Hepatic stellate cell (primary cell): ENCODE results near the gene DES.

Source experiments
- DNase-seq: peaks from one replicate; pipeline ENCODE4 v3.0.0; 2011; ENCODE audit warnings: low spot score

Gene DES

DNA sequence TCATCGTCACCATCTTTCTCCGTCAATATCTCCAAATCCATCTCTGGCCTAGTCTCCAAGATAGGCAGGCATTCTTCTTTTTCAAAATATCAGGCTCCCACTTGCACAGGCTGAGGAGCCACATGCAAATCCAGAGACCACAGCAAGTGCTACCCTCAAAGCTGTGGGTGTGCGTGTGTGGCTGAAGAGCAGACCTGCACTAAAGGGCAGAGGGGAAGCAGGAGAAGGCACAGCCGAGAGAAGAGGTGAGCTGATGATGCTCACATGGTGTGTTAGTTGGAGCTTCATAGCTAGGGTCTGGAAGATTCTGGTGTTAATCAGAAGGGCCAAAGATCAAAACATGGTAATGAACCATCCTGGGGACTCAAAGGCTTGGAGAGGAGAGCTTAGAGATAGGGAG, 20.3 kb downstream of the DES start:
- DNase-seq, result no peak

DNA sequence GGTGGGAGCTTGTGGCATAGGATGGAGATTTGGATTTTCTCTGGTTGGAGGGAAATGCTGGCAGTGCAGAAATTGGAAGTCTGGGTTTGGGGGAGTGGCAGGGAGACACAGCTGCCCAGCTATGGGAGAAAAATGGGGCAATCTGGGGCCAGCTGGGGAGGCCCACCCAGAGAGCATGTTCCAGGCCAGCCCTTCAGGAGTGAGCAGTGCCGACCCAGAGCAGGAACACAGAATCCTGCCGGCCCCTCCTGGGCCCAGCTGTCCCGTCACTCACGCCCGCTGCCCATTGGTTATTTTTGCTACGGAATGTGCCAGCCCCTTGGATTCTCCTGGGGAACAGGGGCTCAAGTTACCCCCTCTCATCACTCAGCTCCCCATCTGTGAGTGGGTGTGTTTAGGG, 21.3 kb downstream of the DES start:
- DNase-seq, result no peak

GRCh38 chr2:219440388-219441256, 22.4 kb downstream of the DES start:
- peak; percentile 70 for DNase-seq

GRCh38 chr2:219441451-219442255, 23.5 kb downstream of the DES start:
- peak; percentile 90 for DNase-seq

DNA sequence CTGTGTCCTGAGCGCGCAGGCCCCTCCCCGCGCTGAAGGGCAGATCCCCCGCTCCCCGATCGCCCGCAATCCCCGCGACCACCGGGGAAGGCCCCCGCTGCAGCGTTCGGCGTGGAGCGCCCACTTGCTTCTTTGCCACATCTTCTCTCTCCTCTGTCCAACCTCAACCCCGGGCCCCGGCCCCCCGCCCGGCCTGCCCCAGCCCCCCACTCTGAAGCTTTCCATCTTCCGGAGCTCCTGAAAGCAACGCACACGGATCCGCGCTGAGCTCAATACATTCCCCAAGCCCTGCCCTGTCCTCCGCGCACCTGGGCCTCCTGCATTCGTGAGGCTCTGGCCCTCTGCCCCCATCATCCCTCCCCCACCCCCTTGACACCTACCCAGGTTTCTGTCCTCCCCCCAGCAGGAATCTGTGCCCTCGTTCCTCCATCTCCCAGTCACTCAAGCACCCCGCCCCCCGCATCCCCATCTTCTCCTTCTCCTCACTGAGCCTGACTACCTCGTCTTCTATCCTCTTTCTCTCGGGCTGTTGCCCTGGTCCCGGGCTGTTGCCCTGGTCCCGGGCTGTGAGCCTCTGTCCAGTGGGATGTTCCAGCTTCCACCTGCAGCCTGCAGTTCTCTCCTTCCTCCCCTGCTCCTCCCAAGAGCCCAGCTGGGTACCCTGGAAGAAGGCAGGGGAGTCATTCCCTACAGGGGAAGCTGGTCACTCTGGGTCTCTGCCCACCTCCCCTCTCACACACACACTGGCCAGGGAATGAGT, 24.3 kb downstream of the DES start:
- DNase-seq, result no peak

- DNase-seq, result no peak
These were observed 25.0 kb downstream of the DES start for GRCh38 chr2:219443016-219443696.

DNA sequence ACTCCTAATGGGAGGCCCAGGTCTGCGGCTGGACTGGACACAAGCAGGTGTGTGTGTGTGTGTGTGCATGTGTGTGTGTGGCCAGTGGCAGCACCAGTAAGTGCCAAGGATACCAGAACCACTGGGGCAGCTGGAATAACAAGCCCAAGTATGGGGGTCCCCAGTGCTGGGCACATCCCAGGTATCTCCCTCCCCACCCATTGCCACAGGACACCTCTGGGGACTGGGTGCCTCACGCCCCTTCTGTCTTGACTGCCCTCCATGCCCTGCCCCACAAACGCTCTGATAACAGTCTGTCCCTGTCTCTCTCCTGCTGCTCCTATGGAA, 25.5 kb downstream of the DES start:
- DNase-seq, result no peak

GRCh38 chr2:219444566-219445091, 26.5 kb downstream of the DES start:
- DNase-seq, result no peak

DNA sequence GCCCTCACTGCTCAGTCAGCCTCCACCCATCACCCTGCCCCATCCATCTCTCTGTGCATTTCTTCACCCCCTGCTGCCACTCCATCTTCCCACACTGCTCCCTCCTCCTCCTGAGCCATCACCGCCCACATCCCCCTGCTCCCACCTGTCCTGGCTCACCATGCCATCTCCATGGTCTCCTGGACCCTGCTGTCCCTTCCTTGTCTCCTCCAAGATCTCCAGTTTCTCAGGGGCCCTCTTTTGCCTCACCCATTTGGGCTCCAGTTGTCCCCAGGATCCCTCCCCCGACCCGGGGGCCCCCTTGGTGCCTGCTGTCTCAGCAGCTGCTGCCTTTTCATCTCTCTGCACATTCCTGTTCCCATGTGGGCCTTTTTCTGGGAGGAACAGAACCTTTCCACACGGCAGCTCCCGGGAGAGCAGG, 27.1 kb downstream of the DES start:
- DNase-seq, result peak; percentile 32

- peak; percentile 91 for DNase-seq
These were observed 27.9 kb downstream of the DES start for GRCh38 chr2:219446101-219446504.

DNA sequence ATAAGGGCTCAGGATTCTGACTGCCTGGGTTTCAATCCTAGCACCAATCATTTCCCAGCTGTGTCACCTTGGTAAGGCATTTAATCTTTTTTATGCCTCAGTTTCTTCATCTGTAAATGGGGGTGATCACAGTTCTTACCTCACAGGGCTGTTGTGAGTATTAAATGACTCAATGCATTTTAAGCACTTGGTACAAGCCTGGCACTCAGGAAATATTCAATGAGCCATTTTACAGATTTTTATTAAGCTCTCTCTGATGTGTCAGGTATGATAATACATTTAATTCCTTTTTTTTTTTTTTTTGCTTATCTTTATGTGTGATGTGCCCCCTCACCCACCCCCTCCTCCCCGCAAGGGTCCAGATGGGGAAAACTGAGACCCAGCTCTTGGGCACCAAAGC, 28.5 kb downstream of the DES start:
- no peak for DNase-seq

- no peak for DNase-seq
These were observed 29.3 kb downstream of the DES start for GRCh38 chr2:219447242-219448098.

GRCh38 chr2:219448099-219448775, 30.1 kb downstream of the DES start:
- DNase-seq, result no peak

DNA sequence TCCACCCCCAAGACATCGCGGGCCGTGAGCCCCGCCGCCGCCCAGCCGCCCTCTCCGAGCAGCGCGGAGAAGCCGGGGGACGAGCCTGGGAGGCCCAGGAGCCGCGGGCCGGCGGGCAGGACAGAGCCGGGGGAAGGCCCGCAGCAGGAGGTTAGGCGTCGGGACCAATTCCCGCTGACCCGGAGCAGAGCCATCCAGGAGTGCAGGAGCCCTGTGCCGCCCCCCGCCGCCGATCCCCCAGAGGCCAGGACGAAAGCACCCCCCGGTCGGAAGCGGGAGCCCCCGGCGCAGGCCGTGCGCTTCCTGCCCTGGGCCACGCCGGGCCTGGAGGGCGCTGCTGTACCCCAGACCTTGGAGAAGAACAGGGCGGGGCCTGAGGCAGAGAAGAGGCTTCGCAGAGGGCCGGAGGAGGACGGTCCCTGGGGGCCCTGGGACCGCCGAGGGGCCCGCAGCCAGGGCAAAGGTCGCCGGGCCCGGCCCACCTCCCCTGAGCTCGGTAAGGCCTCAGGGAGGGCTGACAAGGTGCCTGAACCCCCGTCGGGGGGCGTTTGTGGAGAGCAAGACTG, 30.7 kb downstream of the DES start:
- DNase-seq, result no peak

DNA sequence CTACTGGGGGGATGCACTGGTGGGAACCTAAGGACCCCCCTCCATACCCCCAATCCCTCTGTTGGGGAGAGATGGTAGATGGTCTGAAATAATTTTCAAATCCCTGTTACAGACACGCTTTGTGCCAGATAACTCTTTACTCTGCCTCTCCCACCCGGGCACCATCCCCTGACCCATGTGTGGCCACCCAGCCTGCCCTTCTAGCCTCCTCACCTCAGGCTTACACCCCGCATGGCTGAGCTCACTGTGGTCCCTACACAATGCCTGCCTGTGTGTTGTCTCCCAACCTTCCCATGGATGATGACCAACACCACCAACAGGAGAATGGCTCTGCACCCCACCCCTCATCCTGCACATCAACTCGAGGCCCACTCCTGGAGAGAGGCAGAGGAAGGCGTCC, 31.4 kb downstream of the DES start:
- DNase-seq, result no peak

- DNase-seq, result peak; percentile 28
These were observed 33.6 kb downstream of the DES start for GRCh38 chr2:219451661-219452360.

GRCh38 chr2:219452361-219453317, 34.5 kb downstream of the DES start:
- DNase-seq, result peak; percentile 99
